GM21528 (cell line): Measurements from ENCODE around the gene COG4.
"Not testable (repeated sequence)": the region's sequence is repeated elsewhere in the genome, so short reads cannot be mapped to it uniquely, and the experiment has no call there.

Source experiments
- ATAC-seq: cut with Tn5 transposase; IDR thresholded peaks from one replicate; pipeline ENCODE4 v1.9.1; 2021; ENCODE audit warnings: mild to moderate bottlenecking, moderate library complexity; ENCODE audit not compliant: unreplicated experiment, low FRiP score

Gene COG4

GRCh38 chr16:70523076-70523742 is at the start of gene COG4:
COG4 (minus strand) TSS chr16:70523554; CDS start chr16:70523543, 11 bp downstream.
- ATAC-seq: peak; percentile 53

- no peak for ATAC-seq
These were observed 49.5 kb upstream of the COG4 start for GRCh38 chr16:70572926-70573270.

GRCh38 chr16:70572050-70572925 is 48.9 kb upstream of the COG4 start:
- ATAC-seq: no peak

- no peak for ATAC-seq
These were observed 48.3 kb upstream of the COG4 start for GRCh38 chr16:70571623-70572022.

- ATAC-seq: no peak
These were observed 47.7 kb upstream of the COG4 start for GRCh38 chr16:70570967-70571570.

- ATAC-seq: no peak
These were observed 46.4 kb upstream of the COG4 start for GRCh38 chr16:70569752-70570151.

GRCh38 chr16:70568601-70569237 is 45.4 kb upstream of the COG4 start:
- ATAC-seq: no peak

- ATAC-seq: no peak
These were observed 41.7 kb upstream of the COG4 start for GRCh38 chr16:70565053-70565452.

- no peak for ATAC-seq
These were observed 40.3 kb upstream of the COG4 start for GRCh38 chr16:70563636-70564035.

- ATAC-seq: no peak
These were observed 38.3 kb upstream of the COG4 start for GRCh38 chr16:70561623-70562022.

- ATAC-seq: no peak
These were observed 32.7 kb upstream of the COG4 start for GRCh38 chr16:70556063-70556462.

GRCh38 chr16:70553645-70554044 is 30.3 kb upstream of the COG4 start:
- ATAC-seq: no peak

- ATAC-seq: no peak
These were observed 29.3 kb upstream of the COG4 start for GRCh38 chr16:70552675-70553074.

- no peak for ATAC-seq
These were observed 28.4 kb upstream of the COG4 start for GRCh38 chr16:70551788-70552187.

- no peak for ATAC-seq
These were observed 26.7 kb upstream of the COG4 start for GRCh38 chr16:70550082-70550481.

- no peak for ATAC-seq
These were observed 25.6 kb upstream of the COG4 start for GRCh38 chr16:70548936-70549335.

GRCh38 chr16:70544548-70544947 is 21.2 kb upstream of the COG4 start:
- ATAC-seq: no peak

GRCh38 chr16:70540994-70541393 is 17.6 kb upstream of the COG4 start:
- ATAC-seq: no peak

GRCh38 chr16:70534971-70535370 is 11.6 kb upstream of the COG4 start:
- ATAC-seq: no peak

GRCh38 chr16:70529954-70530353 is 6.6 kb upstream of the COG4 start:
- not testable (repeated sequence) for ATAC-seq
